ENCODE data around the gene OSBPL5. TPM values are rescaled to one million over a fixed set of nuclear protein-coding genes. Genes with fewer than 3 reads are reported as not detected.

Gene OSBPL5
- total and polyA plus RNA-seq, 11 donors = 10.1 to 27.7 (median 16.4) TPM

DNA sequence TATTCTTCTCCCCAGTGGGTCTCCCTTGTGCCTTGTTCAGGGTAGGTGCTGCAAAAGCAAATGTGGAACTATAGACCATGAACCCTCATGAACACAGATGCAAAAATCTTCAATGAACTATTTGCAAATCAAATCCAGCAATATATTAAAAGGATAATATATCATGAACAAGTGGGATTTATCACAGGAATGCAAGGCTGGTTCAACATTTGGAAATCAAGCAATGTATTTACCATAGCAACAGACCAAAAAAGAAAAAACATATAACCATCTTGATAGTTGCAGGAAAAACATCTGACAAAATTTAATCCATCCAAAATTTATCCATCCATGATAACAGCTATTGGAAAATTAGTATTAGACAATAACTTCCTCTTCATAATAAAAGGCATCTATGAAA is 11.4 kb upstream of the OSBPL5 start:
- peaks cover 0 to 16% (median 8%) of the 10 kb centered on the region in 12 donors for H3K9me3 ChIP-seq
- no peak overlapping the region for H3K4me3 ChIP-seq
- ATAC-seq (no peak), DNase-seq (no peak)
- H3K27me3 ChIP-seq = no peaks in the 10 kb centered on the region
- no peaks in the 10 kb centered on the region for H3K4me1 ChIP-seq
- intact Hi-C loops (cut with DNase I) = no loop called here
- H3K36me3 ChIP-seq = no peaks in the 10 kb centered on the region
- no peak overlapping the region for H3K27ac ChIP-seq
- TF ChIP-seq POLR2A (IDR thresholded peaks at IDR 0.05) = no peak
- TF ChIP-seq CTCF (IDR thresholded peaks at IDR 0.05) = no peak

DNA sequence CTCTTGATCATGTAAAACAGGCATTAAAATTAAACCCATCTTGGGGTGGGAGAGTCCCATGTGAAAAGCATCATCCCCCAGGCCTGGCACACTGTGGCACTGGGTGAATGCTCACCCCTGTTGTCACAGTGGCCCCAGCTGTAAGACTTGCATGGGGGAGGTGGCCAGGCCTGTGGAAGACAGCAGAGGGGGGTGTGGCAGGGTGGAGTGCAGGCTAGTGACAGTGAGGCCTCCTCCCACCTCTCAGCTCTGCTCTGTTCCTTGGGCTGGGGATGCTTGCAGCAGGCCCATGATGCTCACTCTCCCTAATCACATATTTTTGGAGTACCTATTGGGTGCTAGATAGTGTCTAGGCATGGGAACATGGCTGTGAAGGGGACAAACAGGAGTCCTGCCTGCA is 10.1 kb upstream of the OSBPL5 start:
- peaks cover 0 to 3% (median 2%) of the 10 kb centered on the region in 12 donors for H3K4me1 ChIP-seq

GRCh38 chr11:3174387-3174786 is 9.3 kb upstream of the OSBPL5 start:
- intact Hi-C loops (cut with DNase I) = no loop called here
- no peak for TF ChIP-seq POLR2A (IDR thresholded peaks at IDR 0.05)
- TF ChIP-seq CTCF (IDR thresholded peaks at IDR 0.05) = no peak

More for the DNA sequence above, 10.1 kb upstream of the OSBPL5 start:
- ATAC-seq (no peak), DNase-seq (peak in 1 of 5 donors; percentile 19)
- Histone ChIP-seq H3K36me3 (no peaks in the 10 kb centered on the region), H3K4me3 (no peak overlapping the region), H3K27me3 (no peaks in the 10 kb centered on the region), H3K27ac (no peak overlapping the region), H3K9me3 (peaks cover 0 to 16% (median 8%) of the 10 kb centered on the region in 12 donors)
- intact Hi-C loops (cut with DNase I) = no loop called here
- TF ChIP-seq POLR2A (IDR thresholded peaks at IDR 0.05) (no peak), CTCF (IDR thresholded peaks at IDR 0.05) (no peak)

DNA sequence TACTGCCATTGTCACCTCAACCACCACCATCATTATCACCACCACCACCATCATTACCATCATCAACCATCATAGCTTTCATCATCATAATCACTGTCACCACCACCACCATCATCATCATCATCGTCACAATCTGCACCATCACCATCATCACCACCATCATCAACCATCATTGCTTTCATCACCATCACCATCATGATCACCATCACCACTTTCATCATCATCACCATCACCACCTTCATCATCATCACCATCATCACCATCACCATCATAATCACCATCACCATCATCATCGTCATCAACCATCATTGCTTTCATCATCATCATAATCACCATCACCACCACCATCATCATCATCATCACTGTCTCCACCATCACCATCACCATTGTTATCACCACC is 8.7 kb upstream of the OSBPL5 start:
- Histone ChIP-seq H3K27ac (no peak overlapping the region), H3K4me1 (peaks cover 0 to 17% (median 16%) of the 10 kb centered on the region in 12 donors), H3K9me3 (peaks cover 0 to 16% (median 8%) of the 10 kb centered on the region in 12 donors), H3K27me3 (no peaks in the 10 kb centered on the region), H3K4me3 (no peak overlapping the region), H3K36me3 (no peaks in the 10 kb centered on the region)
- ATAC-seq (no peak), DNase-seq (no peak)
- intact Hi-C loops (cut with DNase I) = no loop called here
- 95 to 99% (median 98%) methylated on average over 2 of the region's 2 CpGs for WGBS, 4 donors
- no peak for TF ChIP-seq POLR2A (IDR thresholded peaks at IDR 0.05)
- no peak for TF ChIP-seq CTCF (IDR thresholded peaks at IDR 0.05)

More at GRCh38 chr11:3174387-3174786, 9.3 kb upstream of the OSBPL5 start:
- Histone ChIP-seq H3K27ac (no peak overlapping the region), H3K36me3 (no peaks in the 10 kb centered on the region), H3K27me3 (no peaks in the 10 kb centered on the region), H3K4me3 (no peak overlapping the region), H3K9me3 (peaks cover 0 to 16% (median 8%) of the 10 kb centered on the region in 12 donors), H3K4me1 (peaks cover 0 to 11% (median 10%) of the 10 kb centered on the region in 12 donors)
- ATAC-seq (no peak), DNase-seq (no peak)
- WGBS, 4 donors = 76 to 95% (median 93%) methylated on average over 3 of the region's 3 CpGs

Data from heart left ventricle (tissue), 16 donors.